SK-N-SH (cell line): ENCODE results near the gene TRA2B. TPM values are rescaled to one million over a fixed set of nuclear protein-coding genes. Genes with fewer than 3 reads are reported as not detected.

Source experiments
- CTCF ChIA-PET: fragments of 300-600, 350-600 bp; formaldehyde crosslinking; extraction: SDS; loops from one replicate; lab custom pipeline; 2021; lab: Yijun Ruan, JAX
- POLR2A ChIA-PET: fragments of 350-600 bp; sonication (Branson Sonifier 250); formaldehyde crosslinking; extraction: SDS; loops from one replicate; lab custom pipeline; 2020; ENCODE audit warnings: antibody characterized with exemption, inconsistent platforms; lab: Yijun Ruan, JAX
- DNase-seq: peaks from one replicate; pipeline ENCODE4 v3.0.0; 2012
- H2AFZ ChIP-seq: fragments of 200-600 bp; sonication (generic); 2 replicates; pipeline ENCODE4 v1.8.1; 2016; ENCODE audit warnings: antibody characterized with exemption, mild to moderate bottlenecking, low read depth
- H3F3A ChIP-seq: fragments of 200-600 bp; sonication (generic); replicated peaks from 2 replicates; pipeline ENCODE3; 2016; ENCODE audit warnings: antibody characterized with exemption, mild to moderate bottlenecking; ENCODE audit not compliant: insufficient read depth
- H3K27ac ChIP-seq, 2 experiments: fragments of 200-500 bp in 1 of 2; fragments of 200-600 bp in 1 of 2; sonication (Bioruptor generic) in 1 of 2; sonication (generic), shearing (Covaris generic) in 1 of 2; 2 replicates each; pipeline versions ENCODE4 v1.5.1 to v1.6.1; 2014 to 2016; ENCODE audit warnings: low read depth in 2 of 2, inconsistent platforms in 1 of 2, low read length in 1 of 2, mild to moderate bottlenecking in 1 of 2, mixed read lengths in 1 of 2
- H3K27me3 ChIP-seq: fragments of 200-600 bp; sonication (generic), shearing (Covaris generic); 2 replicates; pipeline ENCODE4 v1.6.1; 2016; ENCODE audit warnings: mixed run types; ENCODE audit not compliant: insufficient read depth
- H3K36me3 ChIP-seq, 2 experiments: fragments of 200-500 bp in 1 of 2; fragments of 200-600 bp in 1 of 2; sonication (Bioruptor generic) in 1 of 2; sonication (generic) in 1 of 2; replicated peaks in 1 of 2; 2 replicates each; pipeline versions ENCODE3 to v1.5.1; 2014 to 2016; ENCODE audit warnings: low read length in 1 of 2, mild to moderate bottlenecking in 1 of 2; ENCODE audit not compliant: insufficient read depth in 2 of 2, control insufficient read depth in 1 of 2
- H3K4me1 ChIP-seq, 2 experiments: fragments of 200-500 bp in 1 of 2; fragments of 200-600 bp in 1 of 2; sonication (Bioruptor generic) in 1 of 2; sonication (generic), shearing (Covaris generic) in 1 of 2; 2 replicates each; pipeline versions ENCODE4 v1.5.1 to v1.6.1; 2014 to 2016; ENCODE audit warnings: low read depth in 1 of 2, low read length in 1 of 2, mixed run types in 1 of 2; ENCODE audit not compliant: insufficient read depth in 2 of 2, control insufficient read depth in 1 of 2
- H3K4me2 ChIP-seq: fragments of 200-600 bp; sonication (generic), shearing (Covaris generic); 2 replicates; pipeline ENCODE4 v1.6.1; 2017; ENCODE audit warnings: mixed run types
- H3K4me3 ChIP-seq, 2 experiments: fragments of 200-500 bp in 1 of 2; fragments of 200-600 bp in 1 of 2; sonication (Bioruptor generic) in 1 of 2; sonication (generic), shearing (Covaris generic) in 1 of 2; 2 replicates each; pipeline versions ENCODE4 v1.5.1 to v1.8.1; 2014 to 2016; ENCODE audit warnings: low read depth in 2 of 2, inconsistent platforms in 1 of 2, low read length in 1 of 2, mild to moderate bottlenecking in 1 of 2, mixed read lengths in 1 of 2, moderate library complexity in 1 of 2
- H3K79me2 ChIP-seq: fragments of 200-600 bp; sonication (generic); 2 replicates; pipeline ENCODE4 v1.8.1; 2017; ENCODE audit warnings: mild to moderate bottlenecking; ENCODE audit not compliant: insufficient read depth
- H3K9ac ChIP-seq: fragments of 200-600 bp; sonication (generic); 2 replicates; pipeline ENCODE4 v1.6.1; 2017; ENCODE audit warnings: mixed run types
- H3K9me2 ChIP-seq: fragments of 200-600 bp; sonication (generic); 2 replicates; pipeline ENCODE4 v1.6.1; 2017; ENCODE audit warnings: mixed run types
- H3K9me3 ChIP-seq: fragments of 200-600 bp; sonication (generic); 2 replicates; pipeline ENCODE4 v1.6.1; 2017; ENCODE audit warnings: mixed run types, mild to moderate bottlenecking, moderate library complexity
- H4K20me1 ChIP-seq: fragments of 200-600 bp; sonication (generic); 2 replicates; pipeline ENCODE4 v1.6.1; 2017; ENCODE audit warnings: mild to moderate bottlenecking, mixed run types; ENCODE audit not compliant: insufficient read depth
- CTCF ChIP-seq: fragments of 200-600 bp; sonication (generic); IDR thresholded peaks from 2 replicates; pipeline ENCODE4 v1.6.1; 2017; ENCODE audit warnings: antibody characterized with exemption, mild to moderate bottlenecking, moderate library complexity
- EZH2phosphoT487 ChIP-seq: fragments of 200-600 bp; sonication (generic); IDR thresholded peaks from 2 replicates; pipeline ENCODE4 v1.6.1; 2017; ENCODE audit warnings: low read depth, mixed run types, mild to moderate bottlenecking, antibody characterized with exemption, moderate library complexity, borderline replicate concordance
- FOSL2 ChIP-seq: IDR thresholded peaks from 2 replicates; pipeline ENCODE4 v1.4.0; 2012; ENCODE audit warnings: low read depth, mild to moderate bottlenecking, moderate library complexity, borderline replicate concordance
- FOXJ3 ChIP-seq: sonication (generic); formaldehyde crosslinking; IDR thresholded peaks from 2 replicates; pipeline ENCODE4 v1.5.1; 2020; ENCODE audit warnings: mild to moderate bottlenecking, missing genetic modification reagents
- FOXM1 ChIP-seq: IDR thresholded peaks from 2 replicates; pipeline ENCODE4 v1.4.0; 2012; ENCODE audit warnings: low read depth, mild to moderate bottlenecking
- GABPA ChIP-seq: IDR thresholded peaks from 2 replicates; pipeline ENCODE4 v1.4.0; 2012; ENCODE audit warnings: low read depth, mild to moderate bottlenecking
- MAX ChIP-seq: IDR thresholded peaks from 2 replicates; pipeline ENCODE4 v1.4.0; 2012; ENCODE audit warnings: low read depth
- MEF2A ChIP-seq: IDR thresholded peaks from 2 replicates; pipeline ENCODE4 v1.4.0; 2012; ENCODE audit warnings: low read depth, borderline replicate concordance
- NRF1 ChIP-seq: IDR thresholded peaks from 2 replicates; pipeline ENCODE4 v1.6.1; 2012; ENCODE audit warnings: low read depth, mild to moderate bottlenecking, low read length
- POLR2AphosphoS5 ChIP-seq: IDR thresholded peaks from 2 replicates; pipeline ENCODE4 v1.6.1; 2012; ENCODE audit warnings: low read depth, low read length
- RFX5 ChIP-seq: IDR thresholded peaks from 2 replicates; pipeline ENCODE4 v1.6.1; 2012; ENCODE audit warnings: mild to moderate bottlenecking, improper control_type of control experiment, low read length
- SMC3 ChIP-seq: IDR thresholded peaks from 2 replicates; pipeline ENCODE4 v1.6.1; 2012; ENCODE audit warnings: low read depth, low read length, improper control_type of control experiment
- TCF12 ChIP-seq: IDR thresholded peaks from 2 replicates; pipeline ENCODE4 v1.4.0; 2012
- USF1 ChIP-seq: IDR thresholded peaks from 2 replicates; pipeline ENCODE4 v1.4.0; 2012; ENCODE audit warnings: low read depth, borderline replicate concordance
- YY1 ChIP-seq: IDR thresholded peaks from 2 replicates; pipeline ENCODE4 v1.4.0; 2012; ENCODE audit warnings: low read depth, mild to moderate bottlenecking
- WGBS: methylation state at CpG from one replicate; pipeline ENCODE4 v1.1.6; 2017; ENCODE audit warnings: low lambda C conversion rate; 5-methylcytosine and 5-hydroxymethylcytosine counted together
- polyA plus RNA-seq, 3 experiments: library from polyadenylated mRNA; depleted of rRNA; stranded (reverse); fragments of >200 nt; gene quantifications; 2 replicates each; pipeline ENCODE4 v1.2.3, GENCODE V29; 2012
- TF ChIP-seq, protein P1 (sequence below): IDR thresholded peaks from 2 replicates; pipeline ENCODE4 v1.6.1; 2012; ENCODE audit warnings: mild to moderate bottlenecking, low read depth, low read length, moderate library complexity

TRA2B gene
- polyA plus RNA-seq, 1 of the 3 experiments (the other 2 are of a cell fraction), result 212 TPM

GRCh38 chr3:185950728-185951127 is 12.9 kb upstream of the TRA2B start:
- Histone ChIP-seq H3K9me2 (no peaks in the 10 kb centered on the region), H3K79me2 (no peaks in the 10 kb centered on the region), H2AFZ (no peak overlapping the region), H3K9me3 (no peaks in the 10 kb centered on the region), H3K4me1 (no peaks in the 10 kb centered on the region), H3K27me3 (no peaks in the 10 kb centered on the region), H3K36me3 (no peaks in the 10 kb centered on the region), H4K20me1 (no peaks in the 10 kb centered on the region), H3K4me2 (no peak overlapping the region), H3K9ac (no peak overlapping the region), H3F3A (peaks cover 2% of the 10 kb centered on the region), H3K27ac (no peak overlapping the region), H3K4me3 (no peak overlapping the region)
- WGBS, result 70% methylated on average over 3 of the region's 3 CpGs
- ChIA-PET CTCF (no interaction called here), POLR2A (interaction anchor here (1.0 kb wide), 1 partner anchor 22 kb away, joined by 3 read pairs; no protein-coding TSS in a partner anchor)
- no peak for DNase-seq
- no peak for TF ChIP-seq CTCF
- TF ChIP-seq MEF2A, result no peak
- TF ChIP-seq RFX5, result no peak
- no peak for TF ChIP-seq SMC3
- no peak for TF ChIP-seq FOXJ3 (CRISPR knock-in tag)
- TF ChIP-seq, protein P1, sequence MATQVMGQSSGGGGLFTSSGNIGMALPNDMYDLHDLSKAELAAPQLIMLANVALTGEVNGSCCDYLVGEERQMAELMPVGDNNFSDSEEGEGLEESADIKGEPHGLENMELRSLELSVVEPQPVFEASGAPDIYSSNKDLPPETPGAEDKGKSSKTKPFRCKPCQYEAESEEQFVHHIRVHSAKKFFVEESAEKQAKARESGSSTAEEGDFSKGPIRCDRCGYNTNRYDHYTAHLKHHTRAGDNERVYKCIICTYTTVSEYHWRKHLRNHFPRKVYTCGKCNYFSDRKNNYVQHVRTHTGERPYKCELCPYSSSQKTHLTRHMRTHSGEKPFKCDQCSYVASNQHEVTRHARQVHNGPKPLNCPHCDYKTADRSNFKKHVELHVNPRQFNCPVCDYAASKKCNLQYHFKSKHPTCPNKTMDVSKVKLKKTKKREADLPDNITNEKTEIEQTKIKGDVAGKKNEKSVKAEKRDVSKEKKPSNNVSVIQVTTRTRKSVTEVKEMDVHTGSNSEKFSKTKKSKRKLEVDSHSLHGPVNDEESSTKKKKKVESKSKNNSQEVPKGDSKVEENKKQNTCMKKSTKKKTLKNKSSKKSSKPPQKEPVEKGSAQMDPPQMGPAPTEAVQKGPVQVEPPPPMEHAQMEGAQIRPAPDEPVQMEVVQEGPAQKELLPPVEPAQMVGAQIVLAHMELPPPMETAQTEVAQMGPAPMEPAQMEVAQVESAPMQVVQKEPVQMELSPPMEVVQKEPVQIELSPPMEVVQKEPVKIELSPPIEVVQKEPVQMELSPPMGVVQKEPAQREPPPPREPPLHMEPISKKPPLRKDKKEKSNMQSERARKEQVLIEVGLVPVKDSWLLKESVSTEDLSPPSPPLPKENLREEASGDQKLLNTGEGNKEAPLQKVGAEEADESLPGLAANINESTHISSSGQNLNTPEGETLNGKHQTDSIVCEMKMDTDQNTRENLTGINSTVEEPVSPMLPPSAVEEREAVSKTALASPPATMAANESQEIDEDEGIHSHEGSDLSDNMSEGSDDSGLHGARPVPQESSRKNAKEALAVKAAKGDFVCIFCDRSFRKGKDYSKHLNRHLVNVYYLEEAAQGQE, result no peak
- TF ChIP-seq TCF12, result no peak
- TF ChIP-seq FOSL2, result no peak
- no peak for TF ChIP-seq USF1
- TF ChIP-seq EZH2phosphoT487, result no peak
- no peak for TF ChIP-seq MAX
- no peak for TF ChIP-seq GABPA
- TF ChIP-seq POLR2AphosphoS5, result no peak
- no peak for TF ChIP-seq FOXM1
- no peak for TF ChIP-seq NRF1
- no peak for TF ChIP-seq YY1
